ENCODE results near the gene PRKCE. TPM values are rescaled to one million over a fixed set of nuclear protein-coding genes. Genes with fewer than 3 reads are reported as not detected.

Gene PRKCE
- total RNA-seq, 2 donors from 2014 or later, result 7.2 to 25.4 TPM

DNA sequence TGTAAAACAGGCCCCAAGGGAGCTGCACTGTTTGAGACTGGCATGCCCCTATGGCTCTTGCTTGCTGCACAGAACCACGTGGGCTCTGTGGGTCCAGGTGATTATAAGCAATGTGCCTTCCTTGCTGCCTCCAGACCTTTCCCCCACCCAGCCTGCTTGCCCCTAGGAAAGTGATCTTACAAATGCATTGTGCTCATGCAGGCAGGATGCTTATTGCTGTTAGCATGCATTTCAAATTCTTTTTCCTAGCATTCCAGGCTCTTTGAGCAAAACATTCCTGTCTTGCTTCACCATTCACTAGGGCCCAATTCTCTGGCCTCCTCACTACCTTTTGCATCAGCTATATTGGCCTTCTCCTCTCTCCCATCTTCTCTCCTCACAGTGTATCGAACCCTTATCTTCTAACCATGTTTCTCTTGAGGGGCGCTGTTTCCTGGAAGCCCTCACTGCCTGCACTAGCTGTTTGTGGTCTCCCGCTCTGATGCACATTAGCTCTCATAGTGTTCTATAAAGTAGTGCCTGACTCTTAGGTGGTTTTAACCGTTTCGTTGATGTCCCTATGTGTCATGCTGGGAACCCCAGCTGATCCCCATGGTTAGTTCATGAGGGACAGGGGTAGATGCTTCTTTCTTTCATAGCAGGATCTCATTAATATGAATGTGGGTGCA is 492.8 kb downstream of the PRKCE start:
- no peak overlapping the region for H3K27ac ChIP-seq
- DNase-seq (ENCODE audit: low spot score), result no peak
- TF ChIP-seq POLR2AphosphoS5 (IDR thresholded peaks at IDR 0.05), result no peak
- TF ChIP-seq, protein P1, sequence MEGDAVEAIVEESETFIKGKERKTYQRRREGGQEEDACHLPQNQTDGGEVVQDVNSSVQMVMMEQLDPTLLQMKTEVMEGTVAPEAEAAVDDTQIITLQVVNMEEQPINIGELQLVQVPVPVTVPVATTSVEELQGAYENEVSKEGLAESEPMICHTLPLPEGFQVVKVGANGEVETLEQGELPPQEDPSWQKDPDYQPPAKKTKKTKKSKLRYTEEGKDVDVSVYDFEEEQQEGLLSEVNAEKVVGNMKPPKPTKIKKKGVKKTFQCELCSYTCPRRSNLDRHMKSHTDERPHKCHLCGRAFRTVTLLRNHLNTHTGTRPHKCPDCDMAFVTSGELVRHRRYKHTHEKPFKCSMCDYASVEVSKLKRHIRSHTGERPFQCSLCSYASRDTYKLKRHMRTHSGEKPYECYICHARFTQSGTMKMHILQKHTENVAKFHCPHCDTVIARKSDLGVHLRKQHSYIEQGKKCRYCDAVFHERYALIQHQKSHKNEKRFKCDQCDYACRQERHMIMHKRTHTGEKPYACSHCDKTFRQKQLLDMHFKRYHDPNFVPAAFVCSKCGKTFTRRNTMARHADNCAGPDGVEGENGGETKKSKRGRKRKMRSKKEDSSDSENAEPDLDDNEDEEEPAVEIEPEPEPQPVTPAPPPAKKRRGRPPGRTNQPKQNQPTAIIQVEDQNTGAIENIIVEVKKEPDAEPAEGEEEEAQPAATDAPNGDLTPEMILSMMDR (IDR thresholded peaks at IDR 0.05), result no peak
- TF ChIP-seq POLR2A (IDR thresholded peaks at IDR 0.05), result no peak
- no peaks in the 10 kb centered on the region for H3K9me3 ChIP-seq
- intact Hi-C loops (cut with DNase I), result no loop called here
- no peak overlapping the region for H3K4me3 ChIP-seq
- no peaks in the 10 kb centered on the region for H3K4me1 ChIP-seq (replicated peaks)
- WGBS, result 93% methylated on average over 6 of the region's 6 CpGs
- H3K27me3 ChIP-seq (replicated peaks; ENCODE audit: insufficient read depth), result no peaks in the 10 kb centered on the region
- H3K36me3 ChIP-seq, result no peaks in the 10 kb centered on the region

DNA sequence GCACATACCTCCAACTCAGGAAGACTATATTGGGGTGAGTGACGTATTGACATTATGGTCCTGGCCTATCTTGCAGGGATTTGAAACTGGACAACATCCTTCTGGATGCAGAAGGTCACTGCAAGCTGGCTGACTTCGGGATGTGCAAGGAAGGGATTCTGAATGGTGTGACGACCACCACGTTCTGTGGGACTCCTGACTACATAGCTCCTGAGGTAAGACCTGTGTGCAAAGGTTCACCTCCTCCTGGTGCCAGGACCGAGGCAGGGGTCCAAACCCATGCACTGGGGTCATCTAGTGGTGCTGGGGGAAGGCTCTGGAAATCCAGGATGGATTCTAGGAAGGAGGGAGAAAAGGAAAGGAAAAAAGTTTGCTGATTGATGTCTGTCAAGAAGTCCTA is 493.5 kb downstream of the PRKCE start:
- intact Hi-C loops (cut with DNase I), result no loop called here
- TF ChIP-seq POLR2AphosphoS5 (IDR thresholded peaks at IDR 0.05) (no peak), POLR2A (IDR thresholded peaks at IDR 0.05) (no peak)
- TF ChIP-seq, protein P1 (IDR thresholded peaks at IDR 0.05), result no peak
- Histone ChIP-seq H3K27ac (no peak overlapping the region), H3K4me3 (no peak overlapping the region), H3K9me3 (no peaks in the 10 kb centered on the region), H3K27me3 (replicated peaks; ENCODE audit: insufficient read depth) (no peaks in the 10 kb centered on the region), H3K4me1 (replicated peaks) (no peaks in the 10 kb centered on the region), H3K36me3 (no peaks in the 10 kb centered on the region)
- no peak for DNase-seq (ENCODE audit: low spot score)
- WGBS, result 90% methylated on average over 5 of the region's 5 CpGs

DNA sequence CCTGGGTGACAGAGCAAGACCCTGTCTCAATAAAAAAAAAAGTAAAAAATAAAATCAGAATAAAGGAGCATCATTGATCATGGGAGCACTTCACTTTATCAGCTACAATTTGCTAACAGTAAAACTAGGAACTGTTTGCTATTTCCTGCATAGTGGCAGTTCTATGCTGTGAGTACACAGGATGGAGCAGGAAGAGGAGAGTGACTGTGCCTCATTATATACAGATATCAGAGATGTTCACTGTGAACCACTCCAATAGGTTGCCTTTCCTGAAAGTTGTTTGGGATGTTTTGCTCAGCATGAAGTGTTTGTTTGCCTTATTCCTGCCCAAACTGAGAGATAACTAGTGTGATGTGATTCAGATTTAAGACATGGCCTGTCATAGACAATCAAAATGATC is 494.4 kb downstream of the PRKCE start:
- DNase-seq (ENCODE audit: low spot score), result no peak

DNA sequence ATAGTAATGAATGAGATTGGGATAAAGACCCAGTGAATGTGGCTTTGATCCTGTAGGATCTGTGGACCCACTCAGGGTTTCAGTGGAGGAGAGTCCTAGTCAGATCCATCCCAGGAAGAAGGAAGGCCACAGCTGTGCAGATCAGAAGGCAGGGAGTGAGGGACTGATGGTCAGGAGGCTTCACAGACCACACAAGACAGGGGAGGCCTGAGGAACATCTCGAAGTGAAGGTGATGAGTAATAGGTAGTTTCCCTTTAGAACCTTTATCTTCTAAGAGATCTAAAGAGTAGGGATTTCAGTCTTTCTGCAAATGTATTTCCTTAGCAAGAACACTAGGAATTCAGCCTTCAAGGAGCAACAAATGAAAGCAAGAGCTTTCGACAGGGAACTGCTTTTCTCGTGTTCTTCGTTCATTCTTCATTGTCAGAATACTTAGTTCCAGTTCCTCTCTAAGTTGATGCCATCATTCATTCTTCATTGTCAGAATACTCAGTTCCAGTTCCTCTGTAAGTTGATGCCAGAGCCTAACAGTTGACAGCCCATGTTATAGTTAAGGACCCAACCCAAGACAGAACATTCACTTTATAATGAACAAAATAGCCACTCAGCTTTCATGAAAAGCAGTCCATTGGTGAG is 495.5 kb downstream of the PRKCE start:
- intact Hi-C loops (cut with DNase I), result no loop called here
- H3K27me3 ChIP-seq (replicated peaks; ENCODE audit: insufficient read depth), result no peaks in the 10 kb centered on the region
- no peaks in the 10 kb centered on the region for H3K9me3 ChIP-seq
- H3K4me1 ChIP-seq (replicated peaks), result no peaks in the 10 kb centered on the region
- WGBS, result 74% methylated on average over 4 of the region's 4 CpGs
- H3K4me3 ChIP-seq, result no peak overlapping the region
- DNase-seq (ENCODE audit: low spot score), result no peak
- TF ChIP-seq POLR2A (IDR thresholded peaks at IDR 0.05) (no peak), POLR2AphosphoS5 (IDR thresholded peaks at IDR 0.05) (no peak)
- TF ChIP-seq, protein P1 (IDR thresholded peaks at IDR 0.05), result no peak
- H3K36me3 ChIP-seq, result no peaks in the 10 kb centered on the region
- H3K27ac ChIP-seq, result no peak overlapping the region

More for the DNA sequence above, 494.4 kb downstream of the PRKCE start:
- intact Hi-C loops (cut with DNase I), result no loop called here
- Histone ChIP-seq H3K9me3 (no peaks in the 10 kb centered on the region), H3K4me3 (no peak overlapping the region), H3K27ac (no peak overlapping the region), H3K4me1 (replicated peaks) (no peaks in the 10 kb centered on the region), H3K36me3 (no peaks in the 10 kb centered on the region), H3K27me3 (replicated peaks; ENCODE audit: insufficient read depth) (no peaks in the 10 kb centered on the region)
- TF ChIP-seq, protein P1 (IDR thresholded peaks at IDR 0.05), result no peak
- TF ChIP-seq POLR2AphosphoS5 (IDR thresholded peaks at IDR 0.05) (no peak), POLR2A (IDR thresholded peaks at IDR 0.05) (no peak)
